CD14-positive monocyte (primary cell): Measurements from ENCODE around the gene GOLGA6A. TPM values are rescaled to one million over a fixed set of nuclear protein-coding genes. Genes with fewer than 3 reads are reported as not detected.
A peak's percentile ranks its signal among the peaks of the same experiment; 100 is the strongest.

ENCODE experiments used
- DNase-seq, 3 donors: peaks; one replicate each; pipeline ENCODE4 v3.0.0-alpha.2; 2011 to 2022
- H2AFZ ChIP-seq: 2 replicates; pipeline ENCODE4 v1.6.0; 2012; ENCODE audit warnings: mild to moderate bottlenecking, low read depth, low read length, inconsistent platforms; ENCODE audit not compliant: insufficient read depth, poor library complexity, severe bottlenecking
- H3K27ac ChIP-seq, 2 donors: 1 replicate in 1 of 2; 2 replicates in 1 of 2; pipeline ENCODE4 v1.5.1; 2012 to 2013; ENCODE audit warnings: low read length in 2 of 2, control low read depth in 1 of 2, inconsistent platforms in 1 of 2, low read depth in 1 of 2, mild to moderate bottlenecking in 1 of 2
- H3K27me3 ChIP-seq, 2 donors: one replicate each; pipeline versions ENCODE4 v1.6.0 to v1.6.1; 2011 to 2013; ENCODE audit warnings: low read length in 2 of 2; ENCODE audit not compliant: control insufficient read depth in 2 of 2, insufficient read depth in 2 of 2
- H3K36me3 ChIP-seq, 2 donors: replicated peaks in 1 of 2; 1 replicate in 1 of 2; 2 replicates in 1 of 2; pipeline versions ENCODE4 v1.5.1 to v1.6.1; 2012 to 2013; ENCODE audit warnings: low read length in 2 of 2, control low read depth in 1 of 2, inconsistent platforms in 1 of 2, mild to moderate bottlenecking in 1 of 2; ENCODE audit not compliant: insufficient read depth in 2 of 2, control insufficient read depth in 1 of 2
- H3K4me1 ChIP-seq, 2 donors: 1 replicate in 1 of 2; 2 replicates in 1 of 2; pipeline versions ENCODE4 v1.5.1 to v1.6.1; 2012 to 2013; ENCODE audit warnings: low read length in 2 of 2, control low read depth in 1 of 2, inconsistent platforms in 1 of 2, mild to moderate bottlenecking in 1 of 2, moderate library complexity in 1 of 2; ENCODE audit not compliant: insufficient read depth in 2 of 2, control insufficient read depth in 1 of 2
- H3K4me2 ChIP-seq: replicated peaks from 2 replicates; pipeline ENCODE3; 2012; ENCODE audit warnings: low read length, moderate library complexity, mild to moderate bottlenecking; ENCODE audit not compliant: poor library complexity, severe bottlenecking; ENCODE audit errors: extremely low read depth
- H3K4me3 ChIP-seq, 3 experiments: fragments of 200-600 bp in 1 of 3; sonication (generic) in 1 of 3; replicated peaks in 1 of 3; 1 replicate in 2 of 3; 2 replicates in 1 of 3; pipeline ENCODE4 v1.5.1; 2011 to 2013; ENCODE audit warnings: low read length in 3 of 3, mild to moderate bottlenecking in 3 of 3, control low read depth in 2 of 3, low read depth in 2 of 3, inconsistent platforms in 1 of 3, moderate library complexity in 1 of 3
- H3K79me2 ChIP-seq: 2 replicates; pipeline ENCODE4 v1.6.0; 2012; ENCODE audit warnings: mild to moderate bottlenecking, control low read depth, inconsistent platforms, low read length, moderate library complexity; ENCODE audit not compliant: insufficient read depth
- H3K9ac ChIP-seq: 2 replicates; pipeline ENCODE4 v1.6.0; 2017; ENCODE audit warnings: low read length, mild to moderate bottlenecking; ENCODE audit not compliant: insufficient read depth, poor library complexity, severe bottlenecking
- H3K9me3 ChIP-seq, 2 donors: replicated peaks in 1 of 2; 1 replicate in 1 of 2; 2 replicates in 1 of 2; pipeline versions ENCODE4 v1.5.1 to v1.6.1; 2012 to 2013; ENCODE audit warnings: low read length in 2 of 2, control low read depth in 1 of 2; ENCODE audit not compliant: control insufficient read depth in 1 of 2, insufficient read depth in 1 of 2
- H4K20me1 ChIP-seq: 2 replicates; pipeline ENCODE4 v1.6.0; 2012; ENCODE audit warnings: mild to moderate bottlenecking, low read length, control low read depth, moderate library complexity; ENCODE audit not compliant: insufficient read depth
- H3K27ac Mint-ChIP-seq, 7 donors: one replicate each; pipeline ENCODE4 v1.8.0; 2020; ENCODE audit warnings: mild to moderate bottlenecking in 7 of 7, mixed read lengths in 7 of 7, moderate library complexity in 6 of 7, inconsistent platforms in 2 of 7
- H3K27me3 Mint-ChIP-seq, 3 donors: one replicate each; pipeline ENCODE4 v1.8.0; 2021 to 2022; ENCODE audit warnings: low read depth in 3 of 3, mild to moderate bottlenecking in 3 of 3, mixed read lengths in 3 of 3, moderate library complexity in 3 of 3, inconsistent platforms in 1 of 3
- H3K36me3 Mint-ChIP-seq, 2 donors: one replicate each; pipeline ENCODE4 v1.8.0; 2020; ENCODE audit warnings: mixed read lengths in 2 of 2, inconsistent platforms in 1 of 2, mild to moderate bottlenecking in 1 of 2
- H3K4me1 Mint-ChIP-seq: one replicate; pipeline ENCODE4 v1.8.0; 2020; ENCODE audit warnings: mild to moderate bottlenecking, mixed read lengths
- H3K4me3 Mint-ChIP-seq, 2 donors: one replicate each; pipeline ENCODE4 v1.8.0; 2020; ENCODE audit warnings: mild to moderate bottlenecking in 2 of 2, mixed read lengths in 2 of 2, moderate library complexity in 1 of 2
- H3K9me3 Mint-ChIP-seq, 7 donors: one replicate each; pipeline ENCODE4 v1.8.0; 2020 to 2022; ENCODE audit warnings: mixed read lengths in 7 of 7, mild to moderate bottlenecking in 6 of 7, moderate library complexity in 6 of 7, inconsistent platforms in 2 of 7
- WGBS: methylation state at CpG from one replicate; pipeline ENCODE4 v1.1.5; 2013; ENCODE audit warnings: missing lambda C conversion rate; ENCODE audit not compliant: insufficient coverage; 5-methylcytosine and 5-hydroxymethylcytosine counted together
- intact Hi-C, 2 donors: fragments of 100-400 bp; cut with micrococcal nuclease; formaldehyde crosslinking; loops; one replicate each; pipeline versions ENCODE4 v1.15.0 to v1.15.1; 2023
- polyA plus RNA-seq, 3 donors: library from polyadenylated mRNA; depleted of rRNA in 1 of 3; unstranded in 2 of 3; stranded (reverse) in 1 of 3; fragments of 300-500 nt in 2 of 3; fragments of >200 nt in 1 of 3; fragmentation: Illumina TruSeq in 2 of 3; gene quantifications; 1 replicate in 2 of 3; 2 replicates in 1 of 3; pipeline ENCODE4 v1.2.3, GENCODE V29; 2012 to 2021
- TF ChIP-seq, protein P1 (sequence below): fragments of 200-600 bp; IDR thresholded peaks from one replicate; pipeline ENCODE4 v1.8.0; 2022; ENCODE audit warnings: antibody characterized with exemption, mild to moderate bottlenecking

Gene GOLGA6A
- polyA plus RNA-seq, 3 donors = 0.03 TPM; not detected in 2

DNA sequence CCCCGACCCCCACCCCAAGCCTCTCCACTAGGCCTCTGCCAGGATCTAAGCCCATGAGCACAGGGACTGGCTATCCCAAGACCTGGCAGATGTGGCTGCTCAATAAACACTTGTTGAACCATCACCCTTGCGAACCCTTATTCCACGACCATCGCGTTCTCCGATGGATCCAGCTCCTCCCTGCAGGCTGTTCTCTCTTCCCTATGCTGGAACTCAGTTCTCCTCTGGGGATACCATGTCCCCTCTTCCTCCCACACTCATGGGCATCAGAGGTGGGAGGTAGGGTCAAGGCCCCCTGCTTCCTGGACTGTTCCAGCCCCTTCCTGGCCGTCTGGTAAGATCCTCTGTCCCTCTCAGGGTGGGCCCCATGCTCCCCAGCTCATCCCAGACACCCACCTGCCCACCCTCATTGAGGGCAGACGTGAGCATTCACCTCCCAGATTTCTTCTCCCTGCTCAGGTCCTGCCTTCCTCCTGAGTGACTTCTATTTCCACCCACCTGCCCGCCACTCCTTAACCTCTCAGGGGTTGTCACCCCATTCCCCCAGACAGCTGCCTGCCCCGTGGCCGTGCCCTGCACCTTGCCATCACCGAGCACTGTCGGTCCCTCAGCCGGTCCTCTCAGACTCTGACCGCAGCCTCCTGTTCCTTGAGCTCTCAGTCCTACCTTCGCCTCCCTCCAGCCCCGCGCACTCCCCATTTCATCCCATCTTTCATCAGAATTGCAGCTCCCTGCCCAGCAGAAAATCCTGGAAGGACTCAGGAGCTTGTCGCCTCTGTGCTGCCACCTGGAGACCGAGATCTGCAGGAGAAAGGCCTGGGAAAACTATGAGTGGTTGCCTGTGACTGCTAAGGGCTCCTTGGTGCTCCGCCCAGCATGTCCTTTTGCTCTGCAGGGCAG is 45.8 kb downstream of the GOLGA6A start:
- TF ChIP-seq, protein P1, sequence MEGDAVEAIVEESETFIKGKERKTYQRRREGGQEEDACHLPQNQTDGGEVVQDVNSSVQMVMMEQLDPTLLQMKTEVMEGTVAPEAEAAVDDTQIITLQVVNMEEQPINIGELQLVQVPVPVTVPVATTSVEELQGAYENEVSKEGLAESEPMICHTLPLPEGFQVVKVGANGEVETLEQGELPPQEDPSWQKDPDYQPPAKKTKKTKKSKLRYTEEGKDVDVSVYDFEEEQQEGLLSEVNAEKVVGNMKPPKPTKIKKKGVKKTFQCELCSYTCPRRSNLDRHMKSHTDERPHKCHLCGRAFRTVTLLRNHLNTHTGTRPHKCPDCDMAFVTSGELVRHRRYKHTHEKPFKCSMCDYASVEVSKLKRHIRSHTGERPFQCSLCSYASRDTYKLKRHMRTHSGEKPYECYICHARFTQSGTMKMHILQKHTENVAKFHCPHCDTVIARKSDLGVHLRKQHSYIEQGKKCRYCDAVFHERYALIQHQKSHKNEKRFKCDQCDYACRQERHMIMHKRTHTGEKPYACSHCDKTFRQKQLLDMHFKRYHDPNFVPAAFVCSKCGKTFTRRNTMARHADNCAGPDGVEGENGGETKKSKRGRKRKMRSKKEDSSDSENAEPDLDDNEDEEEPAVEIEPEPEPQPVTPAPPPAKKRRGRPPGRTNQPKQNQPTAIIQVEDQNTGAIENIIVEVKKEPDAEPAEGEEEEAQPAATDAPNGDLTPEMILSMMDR = no peak
- 94% methylated on average over 14 of the region's 21 CpGs for WGBS
- no peaks in the 10 kb centered on the region for H3K27me3 ChIP-seq
- no peaks in the 10 kb centered on the region for H3K4me1 ChIP-seq
- no peaks in the 10 kb centered on the region for H3K9me3 ChIP-seq
- intact Hi-C loops = no loop called here
- peaks cover 21% of the 10 kb centered on the region for H4K20me1 ChIP-seq
- Mint-ChIP-seq H3K9me3 (peaks cover 0 to 3% (median 0%) of the 10 kb centered on the region in 7 donors), H3K27me3 (peaks cover 0 to 4% (median 0%) of the 10 kb centered on the region in 3 donors), H3K36me3 (peaks cover 62 to 71% of the 10 kb centered on the region in 2 donors), H3K4me1 (peaks cover 3% of the 10 kb centered on the region), H3K27ac (peak overlapping the region in 4 of 7 donors; percentile 22 to 74 (median 64)), H3K4me3 (no peak overlapping the region)
- no peak for DNase-seq
- no peak overlapping the region for H3K4me2 ChIP-seq
- no peak overlapping the region for H2AFZ ChIP-seq
- no peak overlapping the region for H3K9ac ChIP-seq
- H3K27ac ChIP-seq = no peak overlapping the region
- H3K4me3 ChIP-seq = no peak overlapping the region
- no peaks in the 10 kb centered on the region for H3K79me2 ChIP-seq
- peaks cover 57 to 72% of the 10 kb centered on the region in 2 donors for H3K36me3 ChIP-seq

DNA sequence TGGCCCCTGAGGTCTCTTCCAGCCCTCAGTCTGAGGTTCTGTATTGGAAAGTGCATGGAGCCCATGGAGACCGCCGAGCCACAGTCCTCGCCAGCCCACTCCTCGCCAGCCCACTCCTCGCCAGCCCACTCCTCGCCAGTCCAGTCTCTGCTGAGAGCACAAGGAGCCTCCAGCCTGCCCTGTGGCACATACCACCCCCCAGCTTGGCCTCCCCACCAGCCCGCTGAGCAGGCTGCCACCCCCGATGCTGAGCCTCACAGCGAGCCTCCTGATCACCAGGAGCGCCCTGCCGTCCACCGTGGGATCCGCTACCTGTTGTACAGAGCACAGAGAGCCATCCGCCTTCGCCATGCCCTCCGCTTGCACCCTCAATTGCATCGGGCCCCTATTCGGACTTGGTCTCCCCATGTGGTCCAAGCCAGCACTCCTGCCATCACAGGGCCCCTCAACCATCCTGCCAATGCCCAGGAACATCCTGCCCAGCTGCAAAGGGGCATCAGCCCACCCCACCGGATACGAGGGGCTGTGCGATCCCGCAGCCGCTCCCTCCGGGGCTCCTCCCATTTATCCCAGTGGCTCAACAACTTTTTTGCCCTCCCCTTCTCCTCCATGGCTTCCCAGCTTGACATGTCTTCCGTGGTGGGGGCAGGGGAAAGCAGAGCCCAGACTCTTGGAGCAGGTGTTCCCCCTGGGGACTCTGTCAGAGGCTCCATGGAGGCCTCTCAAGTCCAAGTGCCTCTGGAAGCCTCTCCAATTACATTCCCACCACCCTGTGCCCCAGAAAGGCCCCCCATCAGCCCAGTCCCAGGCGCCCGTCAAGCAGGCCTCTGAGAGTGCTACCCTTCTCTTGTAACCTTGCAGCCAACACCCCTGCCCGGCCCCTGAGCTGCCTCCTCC is 47.0 kb downstream of the GOLGA6A start:
- peaks cover 70 to 77% of the 10 kb centered on the region in 2 donors for H3K36me3 Mint-ChIP-seq

More for the DNA sequence above, 47.0 kb downstream of the GOLGA6A start:
- WGBS = 98% methylated on average over 27 of the region's 28 CpGs
- H3K4me3 Mint-ChIP-seq = no peak overlapping the region
- H3K4me1 Mint-ChIP-seq = peaks cover 3% of the 10 kb centered on the region
- Histone ChIP-seq H3K79me2 (no peaks in the 10 kb centered on the region), H3K27ac (no peak overlapping the region), H3K9ac (no peak overlapping the region), H2AFZ (no peak overlapping the region), H3K4me1 (no peaks in the 10 kb centered on the region), H3K4me3 (no peak overlapping the region), H3K9me3 (no peaks in the 10 kb centered on the region), H3K4me2 (no peak overlapping the region), H4K20me1 (peaks cover 22% of the 10 kb centered on the region), H3K36me3 (peaks cover 57 to 70% of the 10 kb centered on the region in 2 donors), H3K27me3 (no peaks in the 10 kb centered on the region)
- TF ChIP-seq, protein P1 = no peak
- peaks cover 0 to 3% (median 0%) of the 10 kb centered on the region in 7 donors for H3K9me3 Mint-ChIP-seq
- peak overlapping the region in 2 of 7 donors; percentile 23 to 46 for H3K27ac Mint-ChIP-seq
- intact Hi-C loops = no loop called here
- H3K27me3 Mint-ChIP-seq = no peaks in the 10 kb centered on the region
- no peak for DNase-seq
